ENCODE measurements around the gene PRELID2. TPM values are rescaled to one million over a fixed set of nuclear protein-coding genes. Genes with fewer than 3 reads are reported as not detected.
"Not testable (repeated sequence)": the region's sequence is repeated elsewhere in the genome, so short reads cannot be mapped to it uniquely, and the experiment has no call there.

PRELID2 gene
- total RNA-seq, 4 donors from 2014 or later: 21.8 to 54.5 (median 34.4) TPM

DNA sequence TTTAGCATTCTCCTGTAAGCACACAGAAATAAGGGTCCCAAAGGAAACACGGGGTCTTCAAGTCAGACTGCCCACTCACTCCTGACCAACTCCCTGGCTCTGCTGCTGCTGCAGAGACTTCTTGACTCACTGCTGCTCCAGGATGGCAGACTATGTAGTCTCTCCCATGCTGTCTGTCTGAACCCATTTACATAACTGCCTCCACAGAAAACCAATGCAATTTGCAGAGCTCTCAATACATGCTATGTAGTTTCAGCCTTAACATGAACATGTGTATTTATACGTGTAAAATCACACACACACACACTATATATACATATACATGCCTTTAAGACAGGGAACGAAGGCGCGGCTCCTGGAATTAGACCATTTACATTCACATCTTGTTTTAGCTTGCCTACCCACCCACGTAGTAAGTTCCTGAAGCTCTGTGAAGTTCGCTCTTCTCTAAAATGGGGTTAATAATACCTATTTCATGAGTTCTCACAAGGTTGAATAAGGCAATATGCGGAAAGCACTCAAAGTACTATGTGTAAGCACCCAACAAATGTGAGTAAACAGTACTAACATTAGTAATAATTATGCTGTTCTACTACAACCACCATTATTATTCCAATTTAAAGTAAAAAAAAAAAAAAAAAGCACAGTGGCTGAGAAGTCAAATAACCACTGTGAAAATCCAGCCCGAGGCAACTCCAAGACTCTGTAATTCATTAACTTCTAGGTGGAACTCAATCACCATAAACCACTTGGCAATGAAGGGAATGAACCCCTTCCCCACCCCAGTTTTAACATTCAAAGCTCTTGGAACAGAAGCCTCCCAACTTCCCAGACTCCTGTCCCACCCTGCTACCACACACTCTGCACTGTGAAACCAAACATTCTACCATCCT lies 31.8 kb downstream of the PRELID2 start:
- Histone ChIP-seq H3K27me3 (no peaks in the 10 kb centered on the region), H3K4me3 (no peak overlapping the region), H3K27ac (no peak overlapping the region), H3K4me1 (no peaks in the 10 kb centered on the region), H3K36me3 (no peaks in the 10 kb centered on the region), H3K9me3 (no peaks in the 10 kb centered on the region)
- TF ChIP-seq POLR2A (IDR thresholded peaks at IDR 0.05) (no peak), CTCF (IDR thresholded peaks at IDR 0.05) (no peak)
- no peak for DNase-seq
- intact Hi-C loops (cut with DNase I; ENCODE audit: low total_unique reads): no loop called here

DNA sequence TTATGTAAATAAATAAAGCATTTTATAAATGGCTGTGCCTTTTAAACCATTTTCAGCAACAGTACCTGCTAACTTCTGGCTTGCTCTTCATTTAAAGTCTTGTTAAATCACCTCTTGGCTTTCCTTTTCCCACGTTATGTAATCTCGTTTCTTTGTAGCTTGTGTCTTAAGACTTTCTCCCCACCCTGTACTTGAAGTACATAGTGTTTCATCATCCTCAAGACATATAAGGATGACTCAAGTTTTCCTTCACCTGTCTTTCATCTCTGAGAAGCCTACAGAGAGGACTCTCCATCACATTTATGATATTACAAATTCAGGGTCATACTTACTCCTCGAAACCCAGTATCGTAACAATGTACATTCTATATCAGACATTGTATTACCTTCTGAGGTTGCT lies 33.9 kb downstream of the PRELID2 start:
- H3K36me3 ChIP-seq: no peaks in the 10 kb centered on the region
- no peak overlapping the region for H3K27ac ChIP-seq
- no peak overlapping the region for H3K4me3 ChIP-seq
- H3K4me1 ChIP-seq: no peaks in the 10 kb centered on the region
- intact Hi-C loops (cut with DNase I; ENCODE audit: low total_unique reads): no loop called here
- DNase-seq: no peak
- no peaks in the 10 kb centered on the region for H3K9me3 ChIP-seq
- TF ChIP-seq POLR2A (IDR thresholded peaks at IDR 0.05) (no peak), CTCF (IDR thresholded peaks at IDR 0.05) (no peak)
- no peaks in the 10 kb centered on the region for H3K27me3 ChIP-seq

DNA sequence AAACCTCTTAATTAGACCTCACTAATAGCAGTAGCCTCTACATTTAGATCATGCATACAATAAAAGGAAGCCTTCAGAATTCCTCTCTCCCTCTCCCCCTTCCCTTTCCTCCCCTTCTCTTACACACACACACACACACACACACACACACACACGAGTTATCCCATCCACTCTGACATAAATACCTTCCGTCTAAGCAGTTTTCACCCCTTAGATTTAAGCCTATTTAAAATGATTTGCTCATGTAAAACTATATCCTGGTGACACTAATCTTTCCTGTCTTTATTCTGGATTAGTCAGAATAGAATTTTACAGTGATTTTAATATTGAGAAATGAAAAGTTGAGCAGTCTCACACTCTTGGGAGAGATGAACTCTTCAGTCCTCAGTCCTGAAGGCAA lies 35.0 kb downstream of the PRELID2 start:
- Histone ChIP-seq H3K27me3 (no peaks in the 10 kb centered on the region), H3K27ac (no peak overlapping the region), H3K4me1 (no peaks in the 10 kb centered on the region), H3K36me3 (no peaks in the 10 kb centered on the region), H3K4me3 (no peak overlapping the region), H3K9me3 (no peaks in the 10 kb centered on the region)
- intact Hi-C loops (cut with DNase I; ENCODE audit: low total_unique reads): no loop called here
- TF ChIP-seq POLR2A (IDR thresholded peaks at IDR 0.05) (no peak), CTCF (IDR thresholded peaks at IDR 0.05) (no peak)
- no peak for DNase-seq

DNA sequence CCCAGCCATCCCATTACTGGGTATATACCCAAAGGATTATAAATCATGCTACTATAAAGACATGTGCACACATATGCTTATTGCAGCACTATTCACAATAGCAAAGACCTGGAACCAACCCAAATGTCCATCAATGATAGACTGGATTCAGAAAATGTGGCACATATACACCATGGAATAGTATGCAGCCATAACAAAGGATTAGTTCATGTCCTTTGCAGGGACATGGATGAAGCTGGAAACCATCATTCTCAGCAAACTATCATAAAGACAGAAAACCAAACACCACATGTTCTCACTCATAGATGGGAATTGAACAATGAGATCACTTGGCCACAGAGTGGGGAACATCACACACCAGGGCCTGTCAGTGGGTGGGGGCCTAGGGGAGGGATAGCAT lies 36.6 kb downstream of the PRELID2 start:
- H3K9me3 ChIP-seq; H3K4me3 ChIP-seq; H3K36me3 ChIP-seq; intact Hi-C loops (cut with DNase I; ENCODE audit: low total_unique reads); H3K27me3 ChIP-seq; H3K4me1 ChIP-seq; DNase-seq; H3K27ac ChIP-seq: not testable (repeated sequence)

GRCh38 chr5:145797336-145797735 lies 37.8 kb downstream of the PRELID2 start:
- Histone ChIP-seq H3K4me1 (no peaks in the 10 kb centered on the region), H3K9me3 (no peaks in the 10 kb centered on the region), H3K27ac (no peak overlapping the region), H3K36me3 (no peaks in the 10 kb centered on the region), H3K27me3 (no peaks in the 10 kb centered on the region), H3K4me3 (no peak overlapping the region)
- TF ChIP-seq CTCF (IDR thresholded peaks at IDR 0.05): no peak
- TF ChIP-seq POLR2A (IDR thresholded peaks at IDR 0.05): no peak
- intact Hi-C loops (cut with DNase I; ENCODE audit: low total_unique reads): no loop called here
- DNase-seq: no peak

Measured in uterus (tissue), 4 donors.